Activated T-helper 2 cell treated with anti-CD3 and anti-CD28 coated beads, Interferon-gamma antibody, Interleukin-2, Interleukin-4, amounts not matched to agents 10 μg/mL and 5 μg/mL and 100 μg/mL, durations not matched to agents 14 hours and 24 hours and 36 hours (primary cell): ENCODE measurements around the gene SLC30A1. TPM values are rescaled to one million over a fixed set of nuclear protein-coding genes. Genes with fewer than 3 reads are reported as not detected.
"Not testable (repeated sequence)": the region's sequence is repeated elsewhere in the genome, so short reads cannot be mapped to it uniquely, and the experiment has no call there.

Experiments
- DNase-seq: peaks from one replicate; pipeline ENCODE4 v3.0.0; 2021; ENCODE audit warnings: low spot score
- H3K27ac Mint-ChIP-seq: one replicate; pipeline ENCODE4 v1.8.0; 2021; ENCODE audit warnings: mixed read lengths
- H3K27me3 Mint-ChIP-seq: one replicate; pipeline ENCODE4 v1.8.0; 2021; ENCODE audit warnings: low read depth, mixed read lengths
- H3K36me3 Mint-ChIP-seq: one replicate; pipeline ENCODE4 v1.8.0; 2021; ENCODE audit warnings: low read depth, mixed read lengths
- H3K4me1 Mint-ChIP-seq: one replicate; pipeline ENCODE4 v1.8.0; 2021; ENCODE audit warnings: low read depth, mixed read lengths
- H3K4me3 Mint-ChIP-seq: one replicate; pipeline ENCODE4 v1.8.0; 2021; ENCODE audit warnings: low read depth, mild to moderate bottlenecking, moderate library complexity, mixed read lengths
- H3K9me3 Mint-ChIP-seq: one replicate; pipeline ENCODE4 v1.8.0; 2021; ENCODE audit warnings: mixed read lengths
- intact Hi-C: fragments of 100-400 bp; cut with micrococcal nuclease; formaldehyde crosslinking; loops from one replicate; pipeline ENCODE4 v1.15.1; 2023
- total RNA-seq: library from RNA; stranded (reverse); gene quantifications from 2 replicates; pipeline ENCODE4 v1.2.3, GENCODE V29; 2022

SLC30A1 gene
- total RNA-seq, 1 donor from 2014 or later: 7.9 TPM

DNA sequence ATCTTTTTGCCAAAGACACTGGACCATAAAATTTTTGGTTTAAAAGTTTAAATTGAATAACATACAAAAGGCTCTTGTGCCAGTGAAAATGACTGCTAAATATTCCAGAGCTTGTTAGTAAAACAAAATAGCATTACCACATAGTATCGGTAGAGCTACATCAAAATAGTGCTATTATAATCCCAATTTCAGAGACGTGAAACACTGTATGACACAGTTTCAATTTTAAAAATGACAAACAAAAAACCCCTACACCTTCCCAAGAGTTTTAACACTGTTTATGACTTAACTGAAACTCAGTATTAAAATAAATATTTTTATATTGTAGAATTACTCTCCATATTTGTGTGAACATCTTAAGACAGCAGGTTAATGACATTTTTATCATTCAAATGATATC, 7.0 kb downstream of the SLC30A1 start:
- Mint-ChIP-seq H3K27ac (no peak overlapping the region), H3K4me1 (peaks cover 44% of the 10 kb centered on the region), H3K27me3 (peaks cover 3% of the 10 kb centered on the region), H3K9me3 (no peaks in the 10 kb centered on the region), H3K36me3 (peaks cover 39% of the 10 kb centered on the region), H3K4me3 (no peak overlapping the region)
- no peak for DNase-seq
- intact Hi-C loops: loop anchor here (10.0 kb wide), 1 partner anchor 263 kb away; the partner anchor contains the start of gene LPGAT1

DNA sequence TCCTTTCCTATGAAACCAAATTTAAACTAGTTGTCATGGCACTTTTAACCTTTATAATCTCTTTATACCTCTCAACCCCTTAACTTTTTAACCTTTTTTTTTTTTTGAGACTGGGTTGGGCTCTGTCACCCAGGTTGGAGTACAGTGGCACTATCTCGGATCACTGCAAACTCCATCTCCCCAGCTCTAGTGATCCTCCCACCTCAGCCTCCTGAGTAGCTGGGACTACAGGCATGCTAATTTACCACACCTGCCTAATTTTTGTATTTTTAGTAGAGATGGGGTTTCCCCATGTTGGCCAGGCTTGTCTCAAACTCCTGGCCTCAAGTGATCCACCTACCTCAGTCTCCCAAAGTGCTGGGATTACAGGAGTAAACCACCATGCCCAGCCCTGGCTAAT, 8.6 kb downstream of the SLC30A1 start:
- H3K27me3 Mint-ChIP-seq, H3K27ac Mint-ChIP-seq, DNase-seq, H3K9me3 Mint-ChIP-seq, H3K4me3 Mint-ChIP-seq: not testable (repeated sequence)
- intact Hi-C loops: loop anchor here (10.0 kb wide), 1 partner anchor 264 kb away; the partner anchor contains the start of gene LPGAT1
- Mint-ChIP-seq H3K36me3 (peaks cover 27% of the 10 kb centered on the region), H3K4me1 (peaks cover 42% of the 10 kb centered on the region)

DNA sequence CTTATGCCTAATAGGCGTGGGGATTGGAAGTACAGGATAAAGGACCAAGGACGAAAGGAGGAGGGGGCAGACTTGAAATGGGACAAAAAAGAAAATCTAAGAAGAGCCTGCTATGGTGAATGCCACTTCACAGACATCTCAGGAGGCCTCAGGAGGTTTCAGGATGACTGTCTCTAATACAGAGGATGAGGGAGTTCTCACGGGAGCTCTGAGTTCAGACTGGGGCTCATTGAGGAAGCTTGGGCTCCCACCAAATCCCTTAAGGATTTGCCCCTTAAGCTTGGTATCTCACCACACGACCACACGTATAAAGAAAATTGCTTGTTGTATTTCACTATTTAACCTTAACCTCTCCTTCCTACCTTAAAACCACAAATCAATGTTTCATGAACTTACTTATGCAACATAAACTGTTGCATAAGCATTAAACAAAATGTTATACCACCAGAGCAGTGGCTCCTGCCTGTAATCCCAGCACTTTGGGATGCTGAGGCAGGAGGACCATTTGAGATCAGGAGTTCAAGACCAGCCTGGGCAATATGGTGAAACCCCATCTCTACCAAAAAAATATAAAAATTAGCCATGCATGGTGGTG, 12.4 kb downstream of the SLC30A1 start:
- H3K36me3 Mint-ChIP-seq: no peaks in the 10 kb centered on the region
- H3K9me3 Mint-ChIP-seq: no peaks in the 10 kb centered on the region
- peaks cover 13% of the 10 kb centered on the region for H3K27me3 Mint-ChIP-seq
- intact Hi-C loops: no loop called here
- DNase-seq: no peak
- H3K4me3 Mint-ChIP-seq: no peak overlapping the region
- no peak overlapping the region for H3K27ac Mint-ChIP-seq
- H3K4me1 Mint-ChIP-seq: peaks cover 25% of the 10 kb centered on the region

DNA sequence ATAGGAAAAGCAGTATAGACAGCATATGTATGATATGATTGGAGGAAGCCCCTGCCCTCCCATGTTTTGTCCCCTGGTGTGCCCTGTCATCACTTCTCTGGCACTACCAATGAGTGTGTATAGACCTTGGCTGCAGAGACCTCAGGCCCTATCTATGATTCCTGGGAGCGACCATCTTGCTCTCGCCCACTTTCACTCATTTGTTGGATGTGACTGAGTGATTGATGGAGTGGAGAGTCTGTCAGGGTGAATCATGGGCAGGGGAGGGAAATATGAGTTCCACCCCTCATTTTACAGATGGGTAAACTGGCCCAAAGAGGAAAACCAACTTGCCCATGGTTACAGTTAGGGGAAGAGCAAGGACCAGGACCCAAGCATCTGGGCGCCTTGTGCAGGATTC, 14.9 kb downstream of the SLC30A1 start:
- no peak overlapping the region for H3K27ac Mint-ChIP-seq
- intact Hi-C loops: no loop called here
- H3K4me3 Mint-ChIP-seq: no peak overlapping the region
- peaks cover 15% of the 10 kb centered on the region for H3K4me1 Mint-ChIP-seq
- H3K9me3 Mint-ChIP-seq: no peaks in the 10 kb centered on the region
- no peak for DNase-seq
- H3K27me3 Mint-ChIP-seq: peaks cover 13% of the 10 kb centered on the region
- no peaks in the 10 kb centered on the region for H3K36me3 Mint-ChIP-seq

DNA sequence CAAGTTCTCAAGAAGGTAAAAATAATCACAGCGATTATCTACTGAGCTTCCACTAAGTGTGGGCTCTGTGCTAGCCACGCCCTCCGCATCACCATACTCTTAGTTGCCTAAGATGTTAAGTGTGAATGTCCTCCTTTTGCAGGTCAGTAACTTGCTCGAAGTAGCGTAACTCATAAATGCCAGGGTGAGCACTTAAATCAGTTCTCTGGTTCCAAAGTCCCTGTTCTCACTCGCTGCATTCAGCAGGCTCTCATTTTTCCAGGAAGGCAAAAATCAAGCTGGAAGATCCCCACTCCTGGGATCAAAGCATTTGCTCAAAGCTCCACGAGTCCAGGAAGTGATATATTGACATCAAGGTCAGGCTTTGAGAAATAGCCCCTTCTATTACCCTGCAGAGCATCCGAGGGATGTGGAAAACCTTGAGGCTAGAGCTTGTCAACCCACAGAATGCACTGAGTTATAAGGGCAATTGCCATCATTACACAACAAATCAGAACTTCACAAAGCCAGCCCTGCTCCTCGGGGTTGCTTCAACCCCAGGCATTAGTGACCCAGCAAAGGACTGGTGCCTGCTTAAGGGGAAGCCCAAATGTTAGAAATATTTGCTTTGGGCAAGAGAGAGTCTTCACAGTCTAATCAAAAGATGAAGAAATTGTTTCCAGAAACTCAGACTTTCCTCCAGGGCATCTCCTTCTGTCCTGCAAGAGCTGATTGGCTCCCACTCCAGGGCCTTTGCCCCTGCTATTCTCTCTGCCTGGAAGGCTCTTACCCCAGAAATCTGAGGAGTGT, 19.5 kb downstream of the SLC30A1 start:
- intact Hi-C loops: no loop called here

DNA sequence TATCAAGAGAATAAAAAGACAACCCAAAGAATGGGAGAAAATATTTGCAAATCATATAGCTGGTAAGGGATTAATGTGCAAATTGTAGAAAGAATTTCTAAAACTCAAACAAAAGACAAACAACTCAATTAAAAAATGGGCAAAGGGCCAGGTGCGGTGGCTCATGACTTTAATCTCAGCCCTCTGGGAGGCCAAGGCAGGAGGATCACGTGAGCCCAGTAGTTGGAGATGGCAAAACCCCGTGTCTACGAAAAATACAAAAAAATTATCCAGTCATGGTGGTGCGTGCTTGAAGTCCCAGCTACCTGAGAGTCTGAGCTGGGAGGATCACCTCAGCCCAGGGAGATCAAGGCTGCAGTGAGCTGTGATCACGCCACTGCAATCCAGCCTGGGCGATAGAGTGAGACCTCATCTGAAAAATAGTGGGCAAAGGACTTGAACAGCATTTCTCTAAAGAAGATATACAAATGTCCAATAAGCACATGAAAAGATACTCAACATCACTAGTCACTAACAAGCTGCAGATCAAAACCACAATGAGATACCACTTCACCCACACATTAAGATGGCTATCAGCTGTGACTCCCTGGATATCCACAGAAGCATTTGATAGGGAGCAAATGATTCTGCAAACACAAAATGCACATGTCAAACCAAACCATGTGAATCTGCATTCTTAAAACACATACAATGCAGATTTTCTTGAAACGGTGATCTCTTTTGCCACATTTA, 20.9 kb downstream of the SLC30A1 start:
- intact Hi-C loops: no loop called here
- Mint-ChIP-seq H3K27me3 (peaks cover 14% of the 10 kb centered on the region), H3K36me3 (no peaks in the 10 kb centered on the region), H3K4me1 (peaks cover 12% of the 10 kb centered on the region), H3K4me3 (no peak overlapping the region), H3K9me3 (no peaks in the 10 kb centered on the region), H3K27ac (no peak overlapping the region)
- no peak for DNase-seq

More for the DNA sequence above, 19.5 kb downstream of the SLC30A1 start:
- no peak overlapping the region for H3K27ac Mint-ChIP-seq
- H3K4me3 Mint-ChIP-seq: no peak overlapping the region
- peaks cover 7% of the 10 kb centered on the region for H3K4me1 Mint-ChIP-seq
- no peak for DNase-seq
- peaks cover 11% of the 10 kb centered on the region for H3K27me3 Mint-ChIP-seq
- H3K36me3 Mint-ChIP-seq: no peaks in the 10 kb centered on the region
- no peaks in the 10 kb centered on the region for H3K9me3 Mint-ChIP-seq

DNA sequence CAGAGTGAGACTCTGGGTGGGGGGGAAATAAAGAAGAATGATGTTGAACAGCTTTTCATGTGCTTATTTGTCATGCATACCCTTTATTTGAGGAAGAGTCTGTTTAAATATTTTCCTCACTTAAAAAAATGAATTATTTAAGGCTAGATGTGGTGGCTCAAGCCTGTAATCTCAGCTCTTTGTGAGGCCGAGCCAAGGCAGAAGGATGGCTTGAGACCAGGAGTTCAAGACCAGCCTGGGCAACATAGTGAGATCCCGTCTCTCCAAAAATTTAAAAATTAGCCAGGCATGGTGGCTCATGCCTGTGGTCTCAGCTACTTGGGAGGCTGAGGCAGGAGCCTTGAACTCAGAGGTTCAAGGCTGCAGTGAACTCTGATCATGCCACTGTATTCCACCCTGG, 25.4 kb downstream of the SLC30A1 start:
- Mint-ChIP-seq H3K9me3 (no peaks in the 10 kb centered on the region), H3K27ac (no peak overlapping the region), H3K4me1 (peaks cover 12% of the 10 kb centered on the region), H3K27me3 (peaks cover 12% of the 10 kb centered on the region), H3K36me3 (no peaks in the 10 kb centered on the region), H3K4me3 (no peak overlapping the region)
- intact Hi-C loops: no loop called here
- no peak for DNase-seq

DNA sequence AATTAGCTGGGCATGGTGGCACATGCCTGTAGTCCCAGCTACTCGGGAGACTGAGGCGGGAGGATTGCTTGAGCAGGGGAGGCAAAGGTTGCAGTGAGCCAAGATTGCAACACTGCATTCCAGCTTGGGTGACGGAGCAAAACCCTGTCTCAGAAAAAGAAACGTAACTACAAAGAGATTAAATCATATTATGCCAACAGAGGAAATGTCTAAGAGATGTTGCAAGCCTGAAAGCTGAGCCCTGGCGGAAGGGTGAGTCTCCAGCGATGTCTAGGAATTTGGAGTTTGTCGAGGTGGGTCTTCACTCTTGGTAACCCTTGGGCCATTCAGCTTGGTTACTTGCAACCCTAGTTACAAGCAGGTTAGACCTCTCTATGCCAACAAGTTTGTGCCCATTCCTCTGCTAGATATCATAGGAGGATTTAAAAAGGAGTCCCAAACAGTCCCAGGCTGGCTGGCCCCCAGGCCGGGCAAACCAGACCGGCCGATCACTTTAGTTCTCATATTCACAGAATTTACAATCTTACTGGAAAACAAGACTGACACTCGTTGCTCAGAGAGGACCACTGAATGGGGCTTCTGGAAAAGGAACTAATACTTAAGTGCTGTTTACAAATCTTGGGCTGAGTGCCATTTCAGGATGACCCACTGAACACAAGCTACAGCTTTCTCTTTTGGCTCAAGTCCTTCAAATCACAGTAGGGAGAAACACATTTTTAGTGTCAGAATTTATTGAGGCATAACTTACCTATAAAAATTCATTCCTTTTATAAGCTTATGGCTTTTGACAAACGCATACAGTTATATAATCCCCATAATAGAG, 27.1 kb downstream of the SLC30A1 start:
- no peak overlapping the region for H3K4me3 Mint-ChIP-seq

DNA sequence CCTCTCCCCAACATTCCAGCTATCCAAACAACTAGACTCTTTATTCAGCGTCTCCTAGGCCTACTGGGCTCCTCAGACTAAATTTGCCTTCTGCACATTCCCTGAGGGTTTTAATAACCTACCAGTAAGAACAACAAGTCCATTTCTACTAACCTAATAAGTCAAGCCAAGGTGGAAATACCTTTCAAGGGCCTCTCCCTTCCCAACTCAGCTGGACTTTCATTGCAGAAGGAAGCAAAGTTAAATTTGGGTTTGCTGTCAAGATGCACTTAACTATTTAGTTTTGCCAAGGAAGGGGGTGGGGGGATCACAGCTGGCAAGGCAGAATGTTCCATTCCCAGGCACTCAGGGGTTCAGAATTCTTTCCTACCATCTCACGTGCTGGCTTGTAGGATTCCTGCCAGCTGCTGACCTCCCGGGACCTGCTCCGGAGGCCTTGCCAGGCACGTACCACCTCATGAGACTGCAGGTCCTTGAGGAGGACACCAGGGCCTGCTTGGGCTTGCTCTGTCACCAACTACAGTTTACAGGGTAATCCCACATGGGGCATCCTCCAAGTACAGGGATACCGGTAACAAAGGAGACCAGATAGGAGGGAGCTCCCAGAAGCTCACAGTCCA, 29.8 kb downstream of the SLC30A1 start:
- intact Hi-C loops: no loop called here
- H3K27me3 Mint-ChIP-seq: peaks cover 10% of the 10 kb centered on the region

More for the DNA sequence above, 27.1 kb downstream of the SLC30A1 start:
- DNase-seq: no peak
- Mint-ChIP-seq H3K27ac (no peak overlapping the region), H3K4me1 (peaks cover 7% of the 10 kb centered on the region), H3K36me3 (no peaks in the 10 kb centered on the region), H3K9me3 (no peaks in the 10 kb centered on the region), H3K27me3 (peaks cover 9% of the 10 kb centered on the region)
- intact Hi-C loops: no loop called here

DNA sequence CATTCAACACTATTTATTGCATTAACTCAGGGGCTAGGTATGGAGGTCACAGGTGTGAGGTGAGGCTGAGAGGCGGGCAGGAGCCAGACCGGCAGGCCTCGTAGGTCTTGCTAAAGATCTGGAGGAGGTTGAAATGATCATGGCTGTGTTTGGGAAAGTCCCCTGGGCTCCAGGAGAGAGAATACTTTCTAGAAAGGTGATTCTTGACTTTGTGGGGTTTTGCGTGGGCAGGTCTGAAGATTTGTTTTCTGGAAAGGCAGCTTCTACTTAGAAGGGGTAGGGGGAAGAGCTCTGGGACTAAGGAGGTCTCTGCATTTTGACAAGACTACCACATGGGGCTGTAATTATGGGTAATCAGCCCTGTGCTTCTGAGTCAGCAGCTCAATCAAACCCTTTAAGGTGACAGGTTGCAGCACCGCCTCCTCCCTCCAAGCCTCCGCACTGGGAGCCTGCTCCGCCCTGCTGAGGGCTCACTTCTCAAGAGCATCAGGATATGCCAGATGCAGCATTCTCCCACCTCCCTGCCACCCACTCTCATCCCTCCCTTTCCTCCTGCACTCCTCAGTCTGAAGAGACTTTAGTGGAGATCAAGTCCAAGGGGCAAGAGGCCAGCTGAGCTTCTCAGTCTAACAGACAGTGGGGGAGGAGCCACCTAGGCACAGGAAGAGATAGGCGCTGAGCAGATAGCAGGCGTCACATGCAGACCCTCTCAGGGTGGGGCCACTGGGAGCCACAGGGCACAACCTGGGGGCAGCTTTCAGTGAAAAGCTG, 30.5 kb downstream of the SLC30A1 start:
- Mint-ChIP-seq H3K36me3 (no peaks in the 10 kb centered on the region), H3K9me3 (no peaks in the 10 kb centered on the region), H3K27ac (no peak overlapping the region), H3K4me1 (no peaks in the 10 kb centered on the region), H3K4me3 (no peak overlapping the region), H3K27me3 (peaks cover 6% of the 10 kb centered on the region)
- intact Hi-C loops: no loop called here
- DNase-seq: no peak

More for the DNA sequence above, 29.8 kb downstream of the SLC30A1 start:
- no peak overlapping the region for H3K27ac Mint-ChIP-seq
- no peaks in the 10 kb centered on the region for H3K36me3 Mint-ChIP-seq
- no peak overlapping the region for H3K4me3 Mint-ChIP-seq
- H3K4me1 Mint-ChIP-seq: peaks cover 3% of the 10 kb centered on the region
- no peaks in the 10 kb centered on the region for H3K9me3 Mint-ChIP-seq
- no peak for DNase-seq

DNA sequence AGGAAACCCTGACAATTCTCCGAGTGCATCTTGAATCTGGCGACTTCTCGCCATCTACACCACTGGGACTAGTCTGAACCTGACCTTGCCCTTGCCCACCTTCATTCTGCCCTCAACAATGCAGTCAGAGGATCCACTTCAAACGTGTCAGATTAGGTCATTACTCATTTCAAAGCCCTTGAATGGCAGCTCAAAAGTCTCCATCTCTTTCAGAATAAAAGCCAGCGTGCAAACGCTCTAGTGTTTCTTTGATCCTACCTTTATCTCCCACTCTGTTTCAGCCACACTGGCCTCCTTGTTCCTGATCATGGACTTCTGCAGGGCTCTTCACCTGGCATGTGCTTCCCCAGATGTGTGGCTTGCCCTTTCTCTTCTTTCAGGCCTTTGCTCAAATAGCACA, 31.3 kb downstream of the SLC30A1 start:
- H3K9me3 Mint-ChIP-seq: no peaks in the 10 kb centered on the region
- H3K27ac Mint-ChIP-seq: no peak overlapping the region
- intact Hi-C loops: no loop called here
- peaks cover 6% of the 10 kb centered on the region for H3K27me3 Mint-ChIP-seq
- no peaks in the 10 kb centered on the region for H3K4me1 Mint-ChIP-seq
- DNase-seq: no peak
- no peak overlapping the region for H3K4me3 Mint-ChIP-seq
- no peaks in the 10 kb centered on the region for H3K36me3 Mint-ChIP-seq
